HG03025 (cell line): Measurements from ENCODE around the gene CCDC3.

Experiments
- ATAC-seq: cut with Tn5 transposase; IDR thresholded peaks from one replicate; pipeline ENCODE4 v1.9.1; 2021; ENCODE audit warnings: mild to moderate bottlenecking, moderate library complexity; ENCODE audit not compliant: unreplicated experiment, low FRiP score

Gene CCDC3

DNA sequence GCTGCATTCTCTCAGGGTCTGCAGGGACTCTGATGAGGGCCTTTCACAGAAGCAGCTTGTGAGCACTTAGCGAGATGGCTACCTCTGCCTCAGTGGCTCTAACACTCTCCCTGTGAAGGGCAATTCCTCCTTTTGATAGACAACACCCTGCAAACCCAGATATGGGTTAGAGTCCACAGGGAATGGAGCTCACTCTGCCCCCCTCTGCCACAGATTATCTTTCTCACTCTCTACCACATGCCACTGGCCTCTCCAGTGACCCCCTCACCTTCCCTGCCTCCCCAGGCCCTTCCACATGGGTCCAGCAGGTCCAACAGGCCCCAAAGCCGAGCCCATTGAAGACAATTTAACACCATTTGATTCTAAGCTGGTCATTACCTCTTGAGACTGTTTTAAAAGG, 72.1 kb downstream of the CCDC3 start:
- no peak for ATAC-seq

DNA sequence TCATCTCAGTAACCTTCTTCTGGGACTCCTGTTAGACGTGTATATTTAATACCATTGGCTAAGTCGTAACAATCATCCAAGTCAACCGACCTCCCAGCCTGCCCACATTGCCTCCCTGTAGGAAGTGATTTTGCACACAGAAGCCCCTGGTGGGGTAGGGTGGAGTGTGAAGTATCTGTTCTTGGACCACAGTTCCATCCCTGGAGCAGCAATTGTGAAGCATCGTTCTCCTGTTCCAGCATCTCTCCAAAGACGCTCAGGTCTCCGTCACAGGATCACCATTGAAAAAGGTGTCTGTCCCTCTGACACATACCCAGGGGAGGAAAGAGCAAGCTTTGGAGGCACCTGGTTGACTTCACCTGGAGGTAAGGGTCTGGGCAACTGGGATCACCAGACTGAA, 72.9 kb downstream of the CCDC3 start:
- ATAC-seq: no peak

DNA sequence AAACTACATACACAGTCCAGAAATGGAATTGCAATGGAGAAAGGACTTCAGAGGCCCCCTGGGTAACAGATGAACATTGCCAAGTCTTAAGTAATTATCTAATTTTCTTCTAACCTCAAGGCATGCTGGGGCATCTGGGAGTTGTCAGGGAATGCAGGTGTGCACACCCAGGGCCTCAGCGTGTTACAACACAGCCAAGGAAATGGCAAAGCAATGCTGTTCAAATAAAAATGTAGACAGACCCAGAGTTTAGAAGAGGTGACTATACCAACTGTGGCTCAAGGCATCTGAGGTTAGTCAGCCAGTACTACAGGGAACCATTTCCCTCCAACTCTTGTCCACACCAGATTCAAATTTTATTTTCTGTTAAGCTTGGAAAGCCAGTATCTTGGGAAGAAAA, 73.6 kb downstream of the CCDC3 start:
- no peak for ATAC-seq

DNA sequence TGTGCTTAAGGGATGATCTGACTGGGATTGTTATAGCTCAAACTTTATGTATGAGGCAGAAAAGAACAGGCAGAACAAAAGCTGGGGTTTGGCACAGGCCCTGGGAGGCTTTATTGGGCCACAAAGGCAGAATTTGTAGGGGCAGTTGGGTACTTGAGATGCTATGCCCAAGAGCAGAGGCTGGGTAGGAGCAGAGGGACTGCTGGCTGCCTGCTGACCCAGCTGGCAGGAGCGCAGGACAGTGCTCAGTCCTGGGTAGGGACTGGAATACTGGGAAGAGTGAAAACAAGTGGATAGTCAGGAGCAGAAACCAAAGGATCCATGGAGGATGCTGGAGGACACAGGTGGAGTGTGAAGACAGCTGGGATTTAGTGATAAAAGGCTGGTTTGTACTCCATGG, 75.7 kb downstream of the CCDC3 start:
- ATAC-seq: no peak

DNA sequence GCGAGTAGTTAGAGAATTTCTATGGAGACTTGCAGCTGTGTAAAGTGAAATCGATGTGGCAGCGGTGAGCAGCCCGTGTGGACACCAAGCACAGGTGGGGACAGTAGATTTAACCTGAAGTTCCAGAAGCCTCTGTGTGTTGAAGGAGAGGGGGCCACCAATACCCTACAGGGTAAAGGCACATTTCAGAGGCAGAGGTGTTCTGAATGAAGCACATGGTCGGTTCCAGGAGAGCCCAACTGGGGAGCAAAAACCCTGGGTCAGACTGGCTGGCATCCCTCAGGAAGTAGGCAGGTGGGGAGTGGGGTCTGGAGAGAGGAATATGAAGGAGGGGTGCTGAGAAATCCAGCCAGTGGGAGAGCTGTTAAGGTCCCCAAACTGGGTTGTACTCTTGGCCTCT, 76.6 kb downstream of the CCDC3 start:
- ATAC-seq: no peak

DNA sequence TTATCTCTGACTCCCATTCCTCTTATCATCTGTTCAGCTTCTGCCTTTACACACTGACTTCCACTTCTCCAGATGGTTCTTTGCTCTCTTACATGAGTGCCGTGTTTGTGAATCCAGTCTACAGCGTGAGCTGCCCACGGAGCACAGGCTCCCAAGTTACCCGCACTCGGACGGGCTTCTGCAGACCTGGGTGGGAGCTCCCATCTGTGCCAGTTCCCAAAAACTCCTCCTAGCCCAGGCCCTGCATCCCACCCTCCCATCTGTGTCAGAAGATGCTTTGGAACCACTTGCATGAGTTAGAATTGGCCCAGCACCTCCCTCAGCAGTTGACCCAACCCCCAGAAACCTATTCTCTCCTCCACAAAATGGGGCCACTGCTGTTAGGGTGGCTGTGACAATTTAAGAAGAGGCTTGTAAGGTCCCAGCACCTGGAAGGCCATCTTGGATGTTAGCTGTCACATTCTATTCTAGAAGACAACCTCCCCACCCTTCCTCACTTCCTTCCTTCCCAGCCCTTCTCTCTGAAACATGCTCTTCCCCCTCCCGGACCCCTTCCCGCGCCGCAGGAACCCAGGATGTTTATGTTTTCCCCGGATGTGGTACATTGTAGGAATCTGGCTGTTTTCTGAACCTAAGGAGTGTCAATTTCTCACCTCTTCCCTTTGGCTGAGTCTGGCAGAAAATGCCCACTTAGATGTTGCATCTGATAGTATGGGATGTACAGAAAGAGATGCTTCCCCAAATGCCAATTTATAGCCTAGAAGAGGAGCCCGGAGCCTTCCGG, 79.2 kb downstream of the CCDC3 start:
- ATAC-seq: no peak

DNA sequence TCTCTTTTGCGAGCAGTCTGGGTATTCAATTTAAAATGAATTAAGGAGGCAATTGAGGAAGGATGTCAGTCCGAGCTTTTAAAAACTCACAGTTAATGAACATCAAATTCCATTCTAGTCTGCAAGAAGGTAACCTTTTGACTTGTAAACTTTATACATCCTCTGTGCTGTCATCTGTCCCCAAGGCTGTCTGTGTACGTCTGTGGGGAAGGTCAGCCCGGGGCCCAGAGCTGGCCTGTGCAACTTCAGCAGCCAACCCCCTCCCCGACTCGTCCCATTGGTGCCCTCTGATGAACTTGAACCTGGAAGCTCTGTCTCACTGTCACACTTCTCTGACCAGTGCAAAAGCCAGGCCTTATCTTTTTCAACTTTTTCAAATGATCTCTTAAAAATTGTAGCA, 80.3 kb downstream of the CCDC3 start:
- no peak for ATAC-seq

DNA sequence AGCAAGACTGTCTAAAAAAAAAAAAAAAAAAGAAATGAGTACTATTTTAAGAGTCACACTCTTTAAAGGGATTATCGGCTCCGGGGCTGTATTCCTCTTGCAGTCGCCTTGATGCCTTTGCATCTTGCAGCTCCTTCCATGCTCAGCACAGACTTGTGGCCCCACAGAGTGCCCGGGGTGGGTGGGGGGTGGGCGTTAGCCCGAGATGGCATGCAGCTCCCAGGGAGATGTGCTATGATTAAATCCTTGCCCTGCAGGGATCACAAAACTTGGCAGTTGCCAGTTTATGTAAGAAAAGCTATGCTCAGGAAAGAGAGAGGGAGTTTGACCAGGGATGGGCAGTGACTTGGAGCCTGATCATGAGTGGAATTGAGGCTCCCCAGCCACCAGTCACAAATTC, 81.9 kb downstream of the CCDC3 start:
- no peak for ATAC-seq

DNA sequence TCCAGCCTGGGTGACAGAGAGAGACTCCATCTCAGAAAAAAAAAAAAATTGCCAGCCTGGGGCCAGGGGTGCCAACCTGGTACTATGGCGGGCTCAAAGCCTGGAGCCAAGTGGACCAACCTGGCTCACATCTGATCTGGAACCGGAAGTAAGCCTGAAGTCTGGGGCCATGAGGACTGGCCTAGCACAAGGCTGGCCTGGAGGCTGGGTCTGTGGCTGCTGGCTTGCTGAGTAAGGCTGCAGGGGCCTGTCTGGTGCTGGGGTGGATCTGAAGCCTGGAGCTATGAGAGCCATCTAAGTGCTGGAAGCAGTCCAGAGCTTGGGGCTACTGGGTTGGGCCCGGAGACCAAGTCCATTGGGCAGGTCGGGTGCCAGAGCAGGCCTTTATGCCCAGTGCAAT, 84.9 kb downstream of the CCDC3 start:
- ATAC-seq: no peak

DNA sequence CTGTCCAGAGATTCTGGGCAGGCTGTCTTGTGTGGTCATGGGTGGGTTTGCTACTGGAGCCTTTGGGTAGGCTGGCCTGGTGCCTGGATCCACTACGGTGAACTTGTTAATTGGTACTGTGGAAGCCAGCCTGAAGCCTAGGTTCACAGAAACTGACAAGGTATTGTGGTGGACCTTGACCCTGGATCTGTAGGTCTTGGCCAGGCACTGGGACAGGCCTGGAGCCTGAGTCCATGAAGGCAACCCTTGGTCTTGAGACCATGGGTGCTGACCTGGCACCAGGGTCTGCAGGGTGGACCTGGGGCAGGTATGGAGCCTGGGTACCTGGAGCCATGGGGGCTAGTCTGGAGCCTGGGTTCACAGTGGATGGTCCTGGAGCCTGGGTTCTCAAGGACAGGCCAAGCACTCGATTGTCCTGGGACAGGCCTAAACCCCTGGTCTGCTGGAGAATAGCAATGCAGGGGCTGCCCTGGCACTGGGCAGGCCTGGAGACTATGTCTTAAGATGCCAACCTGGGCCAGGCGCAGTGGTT, 85.8 kb downstream of the CCDC3 start:
- no peak for ATAC-seq

DNA sequence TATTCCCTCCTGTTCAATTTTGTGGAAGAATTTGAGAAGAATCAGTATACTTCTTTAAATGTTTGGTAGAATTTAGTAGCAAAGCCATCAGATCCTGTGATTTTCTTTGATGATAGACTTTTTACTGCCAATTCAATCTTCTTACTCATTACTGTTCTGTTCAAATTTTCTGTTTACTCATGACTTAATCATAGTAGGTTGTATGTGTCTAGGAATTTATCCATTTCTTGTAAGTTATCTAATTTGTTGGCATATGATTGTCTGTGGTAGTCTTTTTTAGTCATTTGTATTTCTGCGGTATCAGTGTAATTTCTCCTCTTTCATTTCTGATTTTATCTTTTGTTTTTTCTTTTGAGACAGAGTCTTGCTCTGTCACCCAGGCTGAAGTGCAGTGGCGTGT, 87.4 kb downstream of the CCDC3 start:
- ATAC-seq: no peak

DNA sequence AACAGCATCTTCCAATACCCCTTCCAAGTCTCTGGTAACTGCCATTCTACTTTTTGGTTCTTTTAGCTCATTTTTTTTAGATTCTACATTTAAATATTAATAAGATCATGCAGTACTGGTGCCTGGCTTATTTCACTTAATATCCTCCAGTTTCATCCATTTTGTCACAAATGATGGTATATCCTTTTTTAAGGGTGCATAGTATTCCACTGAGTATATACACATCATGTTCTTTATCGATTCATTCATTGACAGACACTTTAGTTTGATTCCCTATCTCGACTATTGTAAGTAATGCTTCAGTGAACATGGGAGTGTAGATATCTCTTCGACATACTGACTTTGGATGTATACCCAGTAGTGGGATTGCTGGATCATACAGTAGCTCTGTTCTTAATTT, 89.7 kb downstream of the CCDC3 start:
- no peak for ATAC-seq

DNA sequence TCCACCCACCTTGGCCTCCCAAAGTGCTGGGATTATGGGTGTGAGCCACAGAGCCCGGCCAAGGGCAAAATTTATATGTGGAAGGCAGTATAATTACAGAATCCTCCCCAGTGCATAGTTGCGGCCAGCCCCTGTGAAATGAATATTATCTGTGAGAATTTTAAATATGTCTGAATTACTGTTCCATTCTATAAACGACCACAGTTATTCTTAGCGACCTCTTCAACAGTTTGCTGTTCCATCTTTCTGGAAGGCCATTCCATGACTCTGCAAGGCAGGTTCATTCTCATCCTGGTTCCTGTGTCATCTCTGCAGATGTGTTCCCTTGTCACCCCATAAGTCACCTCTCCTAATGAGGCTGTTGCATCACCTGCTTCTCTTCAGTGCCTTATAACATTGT, 90.7 kb downstream of the CCDC3 start:
- no peak for ATAC-seq

DNA sequence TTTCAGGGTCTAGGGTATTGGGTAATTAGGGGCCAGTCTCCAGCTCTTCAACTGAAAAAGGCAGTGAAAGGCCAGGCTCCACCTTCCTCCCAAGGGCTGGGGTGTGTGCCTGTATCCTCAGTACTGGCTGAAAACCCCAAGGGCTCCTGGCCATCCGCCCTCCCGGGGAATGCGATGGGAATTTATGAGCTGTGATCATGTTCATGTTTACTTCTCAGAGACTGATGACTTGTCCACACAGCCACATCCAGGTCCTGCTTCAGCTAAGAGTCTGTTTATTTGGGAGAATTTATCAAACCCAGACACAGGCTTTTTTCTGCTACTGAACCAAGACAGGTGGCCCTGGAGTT, 91.7 kb downstream of the CCDC3 start:
- no peak for ATAC-seq

DNA sequence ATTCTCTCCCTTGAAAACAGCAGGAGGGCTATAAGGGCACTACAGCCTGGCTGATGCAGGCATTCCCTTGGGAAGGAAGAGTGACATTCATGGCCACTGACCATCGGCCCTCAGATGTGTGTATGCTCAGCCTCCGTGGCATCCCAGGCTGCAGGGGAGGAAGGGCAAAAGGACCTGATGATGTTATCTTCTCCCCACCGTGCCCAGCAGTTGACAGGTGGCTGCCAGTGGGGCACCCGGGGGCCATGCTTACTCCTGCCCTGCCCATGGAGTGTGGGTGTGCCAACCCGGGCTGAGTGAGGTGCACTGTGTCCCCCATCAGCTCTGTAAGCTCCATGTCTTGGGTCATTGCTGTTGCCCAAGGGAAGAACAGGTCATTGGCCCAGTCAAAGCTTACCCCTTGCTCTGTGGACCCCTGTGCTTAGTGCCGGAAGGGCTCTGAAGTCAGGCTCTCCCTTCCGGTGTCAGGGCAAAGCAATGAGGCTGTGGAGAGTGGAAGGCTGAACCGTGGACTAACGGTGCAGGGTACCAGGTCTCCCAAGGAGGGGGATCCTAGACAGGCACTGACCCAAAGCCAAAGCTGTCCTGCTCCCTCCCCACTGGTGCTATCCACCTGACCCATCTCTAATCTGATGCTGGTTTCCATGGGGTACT, 92.2 kb downstream of the CCDC3 start:
- ATAC-seq: no peak

DNA sequence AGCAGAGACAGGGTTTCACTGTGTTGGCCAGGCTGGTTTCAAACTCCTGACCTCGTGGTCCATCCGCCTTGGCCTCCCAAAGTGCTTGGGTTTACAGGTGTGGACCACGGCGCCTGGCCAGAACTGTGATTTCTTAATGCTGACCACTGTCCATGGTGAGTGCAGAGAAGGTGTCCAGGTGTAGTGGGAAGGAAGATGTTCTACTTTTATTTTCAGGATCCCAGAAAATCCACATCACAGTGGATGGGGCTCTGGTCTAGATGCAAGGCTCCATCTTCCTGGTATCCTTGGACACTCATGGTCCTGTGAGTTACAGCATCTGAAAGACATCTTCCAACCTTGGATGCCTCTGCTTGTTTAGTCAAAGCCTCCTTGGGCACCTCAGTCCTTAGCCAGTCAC, 92.7 kb downstream of the CCDC3 start:
- no peak for ATAC-seq

DNA sequence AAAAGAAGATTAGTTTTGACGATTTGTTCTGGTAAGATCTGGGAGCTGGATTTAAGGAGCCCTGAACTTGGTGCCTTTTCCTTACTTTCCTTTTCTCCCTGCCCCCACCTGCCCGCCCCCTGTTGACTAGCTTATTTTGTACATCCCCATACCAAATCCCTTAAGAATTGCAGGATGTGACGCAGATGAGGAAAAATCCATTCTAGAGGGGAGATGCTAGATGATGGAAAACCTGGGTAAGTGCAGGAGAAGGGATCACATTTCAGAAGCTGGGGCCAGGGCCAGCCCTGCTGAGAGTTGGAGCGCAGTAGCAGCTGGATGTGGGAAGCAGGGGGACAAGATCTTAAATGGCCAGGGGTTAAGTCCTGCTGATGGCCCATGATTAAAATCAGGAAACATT, 93.9 kb downstream of the CCDC3 start:
- no peak for ATAC-seq

DNA sequence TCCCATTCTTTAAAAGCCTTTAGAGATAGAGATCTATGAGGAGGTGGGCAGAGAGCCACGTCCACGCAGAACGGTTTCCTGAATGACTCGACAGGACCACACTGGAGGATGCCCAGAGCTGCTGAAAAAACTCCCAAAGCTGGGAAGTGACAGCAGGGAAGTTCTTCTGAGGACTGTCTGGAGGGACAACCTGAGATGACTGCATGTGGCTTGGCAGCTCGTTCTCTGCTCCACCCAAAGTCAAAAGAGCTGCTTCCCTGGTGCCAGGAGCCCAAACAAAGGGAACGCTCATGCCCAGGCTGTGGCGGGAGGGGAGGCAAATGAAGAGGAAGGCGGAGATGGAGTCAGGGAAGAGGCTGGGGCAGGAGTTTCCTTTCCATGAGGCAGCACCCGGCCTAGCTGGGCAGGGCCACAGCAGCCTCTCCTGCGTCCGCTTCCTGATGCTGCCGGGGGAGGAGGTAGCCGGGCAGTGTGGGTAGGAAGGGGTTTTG, 95.4 kb downstream of the CCDC3 start:
- no peak for ATAC-seq

DNA sequence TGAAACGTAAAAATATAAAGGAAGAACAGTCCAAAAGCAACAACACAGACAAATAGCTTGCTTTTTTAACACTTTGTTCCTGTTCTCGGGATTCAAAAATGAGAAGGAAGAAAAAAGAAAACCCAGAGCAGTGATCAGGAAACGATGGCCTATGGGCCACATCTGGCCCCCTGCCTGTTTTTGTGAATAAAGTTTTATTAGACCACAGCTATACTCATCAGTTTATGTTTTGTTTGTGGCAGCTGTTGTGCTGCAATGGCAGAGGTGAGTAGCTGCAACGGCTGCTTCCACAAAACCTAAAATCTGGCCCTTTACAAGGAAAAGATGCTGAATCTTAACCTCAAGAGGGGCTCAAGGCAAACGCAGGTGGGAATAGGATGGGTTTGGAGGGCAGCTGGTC, 96.4 kb downstream of the CCDC3 start:
- no peak for ATAC-seq

DNA sequence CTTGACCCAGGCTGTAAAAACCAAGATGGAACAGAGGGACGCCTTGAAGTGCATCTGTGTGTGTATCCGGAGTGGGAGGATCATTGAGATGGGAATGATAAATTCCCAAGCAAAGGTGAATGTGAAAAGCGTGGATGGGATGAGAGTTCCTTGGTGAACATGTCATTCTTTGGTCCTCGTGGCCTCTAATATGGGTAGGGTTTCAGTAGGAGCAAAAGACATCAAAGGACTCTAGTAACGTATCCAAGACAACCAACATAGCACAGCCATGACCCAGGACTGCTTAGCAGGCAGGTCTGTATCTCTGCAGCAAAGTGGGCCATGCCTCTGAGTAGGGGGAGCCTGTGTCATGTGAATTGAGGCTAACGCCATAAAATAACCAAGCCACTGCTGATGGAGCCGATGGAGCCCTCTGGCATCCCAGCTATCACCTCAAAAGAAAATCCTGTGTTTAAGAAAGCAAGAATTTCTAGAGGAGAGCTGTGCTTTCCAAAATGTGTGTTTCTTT, 98.6 kb downstream of the CCDC3 start:
- ATAC-seq: no peak

DNA sequence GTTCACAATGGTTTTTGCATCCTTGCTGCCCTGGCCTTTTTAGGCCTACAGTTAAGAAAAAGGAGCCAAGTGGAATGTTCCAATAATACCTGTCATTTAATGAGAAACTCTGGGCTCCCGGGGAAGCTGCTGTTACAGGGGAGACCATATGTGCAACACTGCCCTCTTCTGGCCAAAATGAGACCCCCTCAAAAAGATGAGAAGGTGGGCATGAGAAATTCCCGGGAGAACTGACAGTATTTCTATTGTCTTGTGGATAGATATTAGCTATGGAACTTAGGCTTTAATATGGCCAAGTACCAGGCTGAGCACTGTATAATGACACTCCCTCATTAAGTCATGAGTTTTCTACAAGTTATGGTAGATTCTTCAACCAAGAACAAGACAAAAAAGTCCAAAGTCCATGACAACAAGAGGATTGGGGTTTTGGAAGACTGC, 99.4 kb downstream of the CCDC3 start:
- ATAC-seq: no peak

DNA sequence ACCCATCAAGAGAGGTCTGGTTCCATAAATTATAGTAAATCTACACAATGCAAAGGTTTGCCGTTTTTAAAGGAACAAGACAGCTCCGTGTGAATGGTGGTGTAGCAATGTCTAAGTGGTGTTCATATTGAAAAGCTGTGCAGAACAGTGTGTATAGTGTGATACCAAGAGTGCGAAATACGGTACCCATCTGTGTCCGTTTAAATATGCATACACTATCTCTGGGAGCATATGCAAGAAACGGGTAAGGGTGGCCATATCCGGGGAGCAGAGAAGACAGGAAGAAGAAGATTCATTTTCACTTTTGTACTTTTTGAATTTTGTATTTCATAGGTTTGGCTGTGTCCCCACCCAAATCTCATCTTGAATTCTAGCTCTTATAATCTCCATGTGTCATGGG, 102.0 kb downstream of the CCDC3 start:
- no peak for ATAC-seq
